ENCODE results near the gene MFN2.
"Not testable (repeated sequence)": the region's sequence is repeated elsewhere in the genome, so short reads cannot be mapped to it uniquely, and the experiment has no call there.

MFN2 gene

DNA sequence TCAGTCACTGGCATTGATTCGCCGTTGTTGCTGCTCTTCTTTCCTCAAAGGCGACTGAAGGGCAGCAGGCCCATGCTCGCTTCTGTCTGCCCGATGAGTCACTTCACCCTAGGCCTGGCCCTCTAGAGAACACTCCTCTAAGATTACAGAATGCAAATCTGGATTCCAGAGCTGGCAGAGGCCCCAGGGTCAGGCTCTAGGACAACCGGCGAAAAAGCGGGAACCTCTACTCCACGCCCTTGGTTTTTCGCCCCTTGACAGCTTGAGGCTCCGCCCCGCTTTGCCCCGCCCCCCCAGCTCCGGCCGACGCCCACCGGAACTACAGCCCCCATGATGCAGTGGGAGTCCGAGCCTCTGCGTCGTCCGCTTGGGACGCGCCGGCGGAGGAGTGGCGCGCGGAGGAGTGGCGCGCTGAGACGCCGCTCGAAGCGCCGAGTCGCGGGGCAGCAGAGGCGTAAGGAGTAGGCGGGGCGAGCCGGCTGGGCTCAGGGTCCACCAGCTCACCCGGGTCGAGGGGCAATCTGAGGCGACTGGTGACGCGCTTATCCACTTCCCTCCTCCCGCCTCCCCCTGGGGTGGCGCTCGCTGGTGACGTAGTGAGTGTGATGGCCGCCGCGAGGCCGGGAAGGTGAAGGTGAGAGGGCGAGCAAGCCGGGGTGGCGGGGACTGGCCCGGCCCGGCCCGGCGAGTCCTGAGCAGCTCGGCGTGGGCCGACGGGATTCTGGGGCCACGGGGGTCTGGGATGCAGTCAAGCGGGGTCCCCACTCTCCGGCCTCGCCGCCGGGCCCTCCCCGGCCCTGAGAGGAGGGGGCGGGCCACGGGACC lies at the start of gene MFN2:
TSS of gene MFN2 (plus strand) at position 594 of the 825 bp plus-strand sequence. CDS start 8,725 bp downstream, outside the sequence.
- peak; percentile 72 for FAIRE-seq

GRCh38 chr1:11930571-11931445 lies 49.4 kb upstream of the MFN2 start:
- FAIRE-seq = no peak

GRCh38 chr1:11931845-11932244 lies 48.4 kb upstream of the MFN2 start:
- no peak for FAIRE-seq

- no peak for FAIRE-seq
These were observed 45.8 kb upstream of the MFN2 start, which contains the start of gene PLOD1 for GRCh38 chr1:11934302-11935056. Gene PLOD1, plus strand, starts transcription at chr1:11934717. Its CDS starts 63 bp downstream, at chr1:11934780.

- no peak for FAIRE-seq
These were observed 45.2 kb upstream of the MFN2 start for GRCh38 chr1:11935057-11935412.

GRCh38 chr1:11935733-11936132 lies 44.5 kb upstream of the MFN2 start:
- FAIRE-seq = not testable (repeated sequence)

GRCh38 chr1:11938722-11939526 lies 41.3 kb upstream of the MFN2 start:
- FAIRE-seq = no peak

DNA sequence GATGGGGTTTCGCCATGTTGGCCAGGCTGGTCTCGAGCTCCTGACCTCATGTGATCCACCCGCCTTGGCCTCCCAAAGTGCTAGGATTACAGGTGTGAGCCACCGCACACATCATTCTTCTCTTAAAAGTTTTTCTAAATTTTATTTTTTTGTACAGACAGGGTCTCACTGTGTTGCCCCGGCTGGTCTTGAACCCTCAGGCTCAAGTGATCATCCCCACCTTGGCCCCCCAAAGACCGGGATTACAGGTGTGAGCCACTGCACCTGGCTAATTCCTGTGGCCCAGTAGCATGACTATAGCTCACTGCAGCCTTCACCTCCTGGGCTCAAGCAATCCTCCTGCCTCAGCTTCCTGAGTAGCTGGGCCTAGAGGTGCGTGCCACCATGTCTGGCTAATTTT lies 40.5 kb upstream of the MFN2 start:
- FAIRE-seq = not testable (repeated sequence)

DNA sequence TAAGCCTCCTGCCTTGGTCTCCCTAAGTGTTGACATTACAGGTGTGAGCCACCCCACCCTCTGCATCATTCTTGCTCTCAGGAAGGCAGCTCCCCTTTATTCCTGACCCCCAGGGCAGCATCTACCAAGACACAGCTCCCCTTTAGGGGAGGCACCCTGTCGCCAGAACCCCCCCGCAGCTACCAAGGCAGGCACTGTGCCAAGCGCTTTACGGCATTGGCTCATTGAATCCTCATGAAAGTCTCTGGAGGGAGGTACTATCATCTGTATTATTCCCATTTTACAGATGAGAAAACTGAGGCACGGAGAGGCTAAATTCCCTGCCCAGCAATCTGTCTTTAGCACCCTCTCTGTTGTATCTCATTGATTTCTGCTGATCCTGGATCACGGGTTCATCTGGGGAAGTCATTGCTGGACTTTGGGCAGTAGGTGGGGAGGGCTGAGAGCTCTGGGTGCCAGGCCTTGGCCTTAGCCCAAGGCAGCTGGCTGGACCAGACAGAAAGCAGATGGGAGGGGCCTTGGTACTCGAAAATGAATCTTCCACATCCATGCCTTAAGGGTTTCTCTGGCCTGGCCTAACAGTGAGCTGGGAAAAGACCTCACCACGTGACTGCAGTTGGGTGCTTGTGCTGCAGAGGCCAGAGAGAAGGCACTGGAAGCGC lies 39.9 kb upstream of the MFN2 start:
- FAIRE-seq = no peak

- FAIRE-seq = no peak
These were observed 38.0 kb upstream of the MFN2 start for GRCh38 chr1:11942280-11942679.

DNA sequence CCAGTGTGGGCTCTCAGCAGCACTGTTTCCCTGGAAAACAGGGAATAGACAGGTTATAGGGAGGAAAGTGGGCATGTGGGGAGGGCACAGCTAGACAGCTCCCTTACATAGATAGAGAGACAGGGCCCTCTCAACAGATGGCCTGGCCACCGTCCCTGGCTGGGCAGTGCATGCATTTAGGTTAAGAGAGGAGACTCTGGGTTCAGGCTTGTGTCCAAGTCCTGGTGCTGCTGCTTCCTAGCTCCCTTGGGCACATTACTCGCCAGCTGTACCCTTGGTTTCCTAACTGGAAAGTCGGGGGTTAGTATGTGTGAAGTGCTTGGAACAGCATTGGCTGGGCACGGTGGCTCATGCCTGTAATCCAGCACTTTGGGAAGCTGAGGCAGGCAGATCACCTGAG lies 36.6 kb upstream of the MFN2 start:
- no peak for FAIRE-seq

- no peak for FAIRE-seq
These were observed 35.8 kb upstream of the MFN2 start for GRCh38 chr1:11944358-11944931.

GRCh38 chr1:11946647-11947046 lies 33.6 kb upstream of the MFN2 start:
- FAIRE-seq = no peak

GRCh38 chr1:11948822-11949458 lies 31.3 kb upstream of the MFN2 start:
- no peak for FAIRE-seq

- no peak for FAIRE-seq
These were observed 28.3 kb upstream of the MFN2 start for GRCh38 chr1:11951901-11952300.

DNA sequence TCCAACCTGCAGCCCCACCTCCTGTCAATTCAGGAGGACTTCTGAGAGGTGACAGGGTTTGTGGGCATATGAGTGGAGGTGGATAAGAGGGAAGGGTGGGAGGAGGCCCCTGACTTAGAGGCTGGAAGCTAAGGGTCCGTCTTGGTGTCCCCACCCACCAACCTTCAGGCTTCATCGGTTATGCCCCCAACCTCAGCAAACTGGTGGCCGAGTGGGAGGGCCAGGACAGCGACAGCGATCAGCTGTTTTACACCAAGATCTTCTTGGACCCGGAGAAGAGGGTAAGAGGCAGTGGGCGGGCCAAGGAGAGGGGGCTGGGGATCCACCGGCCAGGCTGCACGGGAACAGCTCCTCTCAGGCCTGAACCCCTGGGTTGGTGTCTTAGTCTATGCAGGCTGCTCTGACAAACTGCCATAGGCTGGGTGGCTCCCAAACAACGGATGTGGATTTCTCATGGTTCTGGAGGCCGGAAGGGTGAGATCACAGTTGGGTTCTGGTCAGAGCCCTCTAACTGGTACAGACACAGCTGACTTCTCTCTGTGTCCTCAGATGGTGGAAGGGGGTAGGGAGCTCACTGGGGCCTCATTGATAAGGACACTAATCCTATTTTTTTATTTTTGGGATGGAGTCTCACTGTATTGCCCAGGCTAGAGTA lies 27.7 kb upstream of the MFN2 start:
- no peak for FAIRE-seq

GRCh38 chr1:11955221-11955620 lies 25.0 kb upstream of the MFN2 start:
- FAIRE-seq = no peak

DNA sequence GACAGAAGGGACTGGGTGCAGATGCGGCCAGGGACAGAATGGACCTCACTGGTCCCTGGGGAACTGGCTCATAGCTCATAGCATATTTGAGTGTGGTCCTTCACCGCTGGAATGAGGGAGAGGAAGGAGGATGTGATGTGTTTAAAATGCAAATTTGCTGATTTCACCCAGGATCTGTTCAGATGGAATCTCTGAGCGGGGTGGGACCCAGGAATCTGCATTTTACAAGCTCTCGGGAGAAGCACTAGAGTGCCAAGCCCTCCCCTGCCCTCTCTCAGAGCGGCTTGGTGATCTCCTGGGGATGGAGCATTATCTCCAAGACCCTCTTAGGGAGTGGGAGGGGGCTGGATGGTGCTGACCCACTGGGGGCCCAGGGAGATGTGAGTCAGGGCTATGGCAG lies 22.8 kb upstream of the MFN2 start:
- FAIRE-seq = no peak

DNA sequence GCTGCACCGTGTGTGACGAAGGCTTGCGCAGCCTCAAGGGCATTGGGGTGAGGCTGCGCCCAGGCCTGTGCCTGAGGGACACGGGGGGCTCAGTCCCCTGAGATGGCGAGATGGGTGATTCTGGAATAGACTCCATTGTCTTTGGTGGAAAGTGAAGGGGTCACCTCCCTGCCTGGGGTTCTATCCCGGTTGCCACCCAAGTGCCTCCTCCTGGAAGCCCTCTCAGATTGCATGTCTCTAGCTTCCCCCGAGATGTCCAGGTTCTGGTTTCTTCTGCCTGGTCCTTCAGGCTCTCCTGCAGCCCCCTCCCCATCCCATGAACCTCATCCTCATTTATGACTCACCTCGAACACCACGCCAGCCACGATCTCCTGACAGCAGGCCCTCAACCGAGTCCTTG lies 22.3 kb upstream of the MFN2 start:
- FAIRE-seq = no peak

DNA sequence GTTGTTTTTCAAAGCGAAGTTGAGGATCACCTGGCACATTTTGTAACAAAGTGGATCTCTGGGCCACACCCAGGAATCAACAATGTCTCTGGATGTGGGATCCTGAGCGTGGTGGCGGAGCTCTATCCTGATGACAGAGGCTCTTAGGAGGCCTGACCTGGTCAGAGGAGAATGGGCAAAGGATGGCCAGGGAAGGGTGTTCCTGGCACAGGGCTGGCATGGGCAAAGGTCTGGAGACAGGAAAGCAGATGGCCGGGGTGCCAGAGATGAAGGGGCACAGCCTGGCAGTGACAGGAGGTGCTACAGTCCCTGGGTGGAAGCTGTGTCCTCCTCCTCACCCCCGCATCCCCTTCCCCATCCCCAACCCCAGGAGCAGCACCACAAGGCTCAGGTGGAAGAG lies 20.0 kb upstream of the MFN2 start:
- no peak for FAIRE-seq
